HepG2 (cell line): ENCODE results near the gene PDSS2.
"Not testable (repeated sequence)": the region's sequence is repeated elsewhere in the genome, so short reads cannot be mapped to it uniquely, and the experiment has no call there.

Experiments used
- BRCA1 ChIP-seq: sonication (generic); formaldehyde crosslinking; IDR thresholded peaks from 2 replicates; pipeline ENCODE4 v1.4.0; 2020; ENCODE audit warnings: missing genetic modification reagents
- CTCF ChIP-seq: sonication (generic); formaldehyde crosslinking; IDR thresholded peaks from 2 replicates; pipeline ENCODE4 v1.5.0; 2020; ENCODE audit warnings: mild to moderate bottlenecking, missing genetic modification reagents, moderate library complexity
- EP300 ChIP-seq, 3 experiments: sonication (generic) in 1 of 3; formaldehyde crosslinking in 1 of 3; IDR thresholded peaks; 2 replicates each; pipeline versions ENCODE4 v1.5.1 to v1.6.1; 2011 to 2020; ENCODE audit warnings: low read depth in 2 of 3, low read length in 2 of 3, borderline replicate concordance in 1 of 3, improper control_type of control experiment in 1 of 3, mild to moderate bottlenecking in 1 of 3, missing genetic modification reagents in 1 of 3, moderate library complexity in 1 of 3
- IKZF1 ChIP-seq: fragments of 450-650 bp; IDR thresholded peaks from 2 replicates; pipeline ENCODE4 v1.7.1; 2016
- NFE2L2 ChIP-seq: fragments of 150-350 bp; IDR thresholded peaks from 2 replicates; pipeline ENCODE4 v1.6.1; 2014; ENCODE audit warnings: low read length
- RCOR2 ChIP-seq: IDR thresholded peaks from 2 replicates; pipeline ENCODE4 v1.6.1; 2016; ENCODE audit warnings: missing biosample characterization, missing genetic modification reagents
- TARDBP ChIP-seq: sonication (generic); formaldehyde crosslinking; IDR thresholded peaks from 2 replicates; pipeline ENCODE4 v1.8.0; 2022; ENCODE audit warnings: mild to moderate bottlenecking, missing genetic modification reagents
- ZFP41 ChIP-seq: sonication (generic); formaldehyde crosslinking; IDR thresholded peaks from 2 replicates; pipeline ENCODE4 v1.4.0; 2020; ENCODE audit warnings: mild to moderate bottlenecking, missing genetic modification reagents, borderline replicate concordance
- ZFX ChIP-seq: sonication (generic); formaldehyde crosslinking; IDR thresholded peaks from 2 replicates; pipeline ENCODE4 v1.4.0; 2020; ENCODE audit warnings: mild to moderate bottlenecking, low read depth, missing genetic modification reagents, moderate library complexity
- ZKSCAN8 ChIP-seq: IDR thresholded peaks from 2 replicates; pipeline ENCODE4 v1.6.1; 2016; ENCODE audit warnings: borderline replicate concordance, missing genetic modification reagents, missing compliant biosample characterization
- ZNF75D ChIP-seq: sonication (generic); formaldehyde crosslinking; IDR thresholded peaks from 2 replicates; pipeline ENCODE4 v1.8.1; 2023; ENCODE audit warnings: missing genetic modification reagents, mild to moderate bottlenecking, borderline replicate concordance

- TF ChIP-seq RCOR2 (CRISPR knock-in tag); EP300 (IDR thresholded peaks at IDR 0.05; ENCODE audit: low read depth in 2 of 2, low read length in 2 of 2); EP300 (CRISPR knock-in tag; IDR thresholded peaks at IDR 0.05; ENCODE audit: borderline replicate concordance); ZNF75D; ZFP41 (CRISPR knock-in tag); IKZF1; NFE2L2; BRCA1; ZKSCAN8; TARDBP; CTCF (CRISPR knock-in tag); ZFX (CRISPR knock-in tag): not testable (repeated sequence)
Measured at GRCh38 chr6:107475360-107475759, 16.0 kb upstream of the PDSS2 start.
